Left cardiac atrium (tissue), 4 donors: Measurements from ENCODE around the gene EXOSC9. TPM values are rescaled to one million over a fixed set of nuclear protein-coding genes. Genes with fewer than 3 reads are reported as not detected.
"Not testable (repeated sequence)": the region's sequence is repeated elsewhere in the genome, so short reads cannot be mapped to it uniquely, and the experiment has no call there.

Experiments used
- ATAC-seq, 2 donors: fragments of 200-7000 bp; cut with Tn5 transposase; one replicate each; pipeline ENCODE4 v1.9.1; 2020; ENCODE audit warnings: mild to moderate bottlenecking in 2 of 2, moderate library complexity in 2 of 2
- DNase-seq: peaks from one replicate; pipeline ENCODE4 v3.0.0-alpha.2; 2020
- intact Hi-C, 2 donors: fragments of 100-400 bp; cut with DNase I; formaldehyde crosslinking; loops; one replicate each; pipeline versions ENCODE4 v1.14.1 to v1.15.1; 2022 to 2023
- long read RNA-seq: library from polyadenylated mRNA; unstranded; transcript quantifications from one replicate; pipeline ENCODE4 v2.0.0, GENCODE V29; 2021
- total RNA-seq, 2 donors: library from RNA; stranded (reverse); fragmentation: NEBNext Ultra II Directional; extraction: Animal tissue kit (Norgen Biotek cat#: 25700); gene quantifications; one replicate each; pipeline ENCODE4 v1.2.1, GENCODE V29; 2021
- donor health status: DM: no; HTN: yes; CAD: no.
- donor health status: DM: no; HTN: yes; CAD: no; lungs with severe emphysema.
- donor health status: DM: yes; HTN: yes; CAD: no.
- donor health status: Dilated cardiomyopathy.

Gene EXOSC9
- 10 to 100 TPM; 11.0 to 15.1 TPM for total RNA-seq
- long read RNA-seq, transcript EXOSC9-201 (12 exons, 1,481 nt): major isoform, 11 of 14 reads
- long read RNA-seq, partial matches to known transcripts: 0 of 14 reads
- long read RNA-seq, other reads (novel, unspliced or antisense): 3 of 14 reads

GRCh38 chr4:121800961-121801714, at the start of gene EXOSC9:
Gene EXOSC9 (plus strand): TSS chr4:121801323. CDS start chr4:121801425, 102 bp downstream.
- intact Hi-C loops: loop anchor here in 1 of 2 donors (5.0 kb wide), 1 partner anchor 104 kb away; the partner anchor contains the start of gene ANXA5
- DNase-seq: peak; percentile 94

GRCh38 chr4:121752142-121752541, 49.0 kb upstream of the EXOSC9 start:
- intact Hi-C loops, DNase-seq, ATAC-seq: not testable (repeated sequence)

More at GRCh38 chr4:121800961-121801714, at the start of gene EXOSC9:
- peak; percentile 97 to 98 for ATAC-seq

GRCh38 chr4:121758925-121759568, 42.1 kb upstream of the EXOSC9 start:
- ATAC-seq (no peak), DNase-seq (no peak)
- intact Hi-C loops: no loop called here

- ATAC-seq (no peak), DNase-seq (no peak)
- intact Hi-C loops: no loop called here
Observed at GRCh38 chr4:121760205-121760604, 40.9 kb upstream of the EXOSC9 start.

- no peak for ATAC-seq
- intact Hi-C loops: no loop called here
- DNase-seq: no peak
Observed at GRCh38 chr4:121764303-121764701, 36.8 kb upstream of the EXOSC9 start.

- DNase-seq: no peak
Observed at GRCh38 chr4:121764702-121765367, 36.3 kb upstream of the EXOSC9 start, which contains the start of gene SMIM43. Gene SMIM43 (minus strand): TSS chr4:121765164. CDS start chr4:121765105, 59 bp downstream.

GRCh38 chr4:121765368-121765705, 35.8 kb upstream of the EXOSC9 start:
- intact Hi-C loops: no loop called here
- no peak for DNase-seq
- no peak for ATAC-seq

More at GRCh38 chr4:121764702-121765367, 36.3 kb upstream of the EXOSC9 start, which contains the start of gene SMIM43:
- ATAC-seq: peak; percentile 41 to 43
- intact Hi-C loops: no loop called here

- intact Hi-C loops: no loop called here
- ATAC-seq (no peak), DNase-seq (no peak)
Observed at GRCh38 chr4:121765971-121766538, 35.1 kb upstream of the EXOSC9 start.

- no peak for DNase-seq
- no peak for ATAC-seq
- intact Hi-C loops: no loop called here
Observed at GRCh38 chr4:121767166-121767565, 34.0 kb upstream of the EXOSC9 start.

- DNase-seq (no peak), ATAC-seq (no peak)
- intact Hi-C loops: no loop called here
Observed at GRCh38 chr4:121769341-121769740, 31.8 kb upstream of the EXOSC9 start.

GRCh38 chr4:121771869-121772268, 29.3 kb upstream of the EXOSC9 start:
- intact Hi-C loops: no loop called here
- ATAC-seq (no peak), DNase-seq (no peak)

- DNase-seq: no peak
- intact Hi-C loops: no loop called here
- ATAC-seq: no peak
Observed at GRCh38 chr4:121773883-121774282, 27.2 kb upstream of the EXOSC9 start.

- no peak for DNase-seq
- intact Hi-C loops: no loop called here
- no peak for ATAC-seq
Observed at GRCh38 chr4:121776610-121777401, 24.3 kb upstream of the EXOSC9 start.

- ATAC-seq: no peak
- intact Hi-C loops: no loop called here
- no peak for DNase-seq
Observed at GRCh38 chr4:121777625-121778024, 23.5 kb upstream of the EXOSC9 start.

GRCh38 chr4:121778991-121779628, 22.0 kb upstream of the EXOSC9 start:
- ATAC-seq: no peak
- intact Hi-C loops: no loop called here

GRCh38 chr4:121783210-121783609, 17.9 kb upstream of the EXOSC9 start:
- ATAC-seq: no peak
- no peak for DNase-seq
- intact Hi-C loops: no loop called here

More at GRCh38 chr4:121778991-121779628, 22.0 kb upstream of the EXOSC9 start:
- no peak for DNase-seq

GRCh38 chr4:121784401-121784800, 16.7 kb upstream of the EXOSC9 start:
- intact Hi-C loops: no loop called here
- no peak for DNase-seq
- no peak for ATAC-seq

- intact Hi-C loops: no loop called here
- DNase-seq: no peak
- peak; percentile 77 to 91 for ATAC-seq
Observed at GRCh38 chr4:121784975-121785374, 16.1 kb upstream of the EXOSC9 start.
